ENCODE results near the gene AP1S1.
"Not testable (repeated sequence)": the region's sequence is repeated elsewhere in the genome, so short reads cannot be mapped to it uniquely, and the experiment has no call there.

GRCh38 chr7:101105248-101105647 lies 49.0 kb upstream of the AP1S1 start:
- not testable (repeated sequence) for TF ChIP-seq CTCF (IDR thresholded peaks at IDR 0.05; ENCODE audit: low read depth, low read length, poor library complexity, severe bottlenecking); EZH2phosphoT487 (IDR thresholded peaks at IDR 0.05; ENCODE audit: borderline replicate concordance, low read length)

All from DOHH2 (cell line).